Epithelial cell of esophagus (primary cell): Measurements from ENCODE around the gene CEP104.

Source experiments
- DNase-seq: peaks from one replicate; pipeline ENCODE4 v3.0.0; 2010; ENCODE audit warnings: low read depth
- H3K4me3 ChIP-seq: 2 replicates; pipeline ENCODE4 v1.5.1; 2011; ENCODE audit warnings: mild to moderate bottlenecking, low read length, control low read depth
- CTCF ChIP-seq: IDR thresholded peaks from 2 replicates; pipeline ENCODE4 v1.5.1; 2011; ENCODE audit warnings: low read depth, mild to moderate bottlenecking, low read length, control low read depth, inconsistent platforms; ENCODE audit not compliant: insufficient read depth; ENCODE audit errors: missing control alignments

CEP104 gene

GRCh38 chr1:3841491-3841890 lies 15.5 kb downstream of the CEP104 start:
- DNase-seq, result no peak
- no peak for TF ChIP-seq CTCF

GRCh38 chr1:3838788-3839187 lies 18.2 kb downstream of the CEP104 start:
- no peak for DNase-seq
- H3K4me3 ChIP-seq, result no peak overlapping the region
- no peak for TF ChIP-seq CTCF

More at GRCh38 chr1:3841491-3841890, 15.5 kb downstream of the CEP104 start:
- no peak overlapping the region for H3K4me3 ChIP-seq

GRCh38 chr1:3837685-3838084 lies 19.3 kb downstream of the CEP104 start:
- H3K4me3 ChIP-seq, result no peak overlapping the region
- TF ChIP-seq CTCF, result no peak
- no peak for DNase-seq

GRCh38 chr1:3837200-3837599 lies 19.8 kb downstream of the CEP104 start:
- no peak for TF ChIP-seq CTCF
- no peak overlapping the region for H3K4me3 ChIP-seq
- DNase-seq, result no peak

GRCh38 chr1:3836421-3836820 lies 20.6 kb downstream of the CEP104 start:
- TF ChIP-seq CTCF, result no peak
- no peak for DNase-seq
- no peak overlapping the region for H3K4me3 ChIP-seq

- no peak overlapping the region for H3K4me3 ChIP-seq
- DNase-seq, result no peak
- TF ChIP-seq CTCF, result no peak
Observed at GRCh38 chr1:3834701-3835100, 22.3 kb downstream of the CEP104 start.

GRCh38 chr1:3831689-3832088 lies 25.3 kb downstream of the CEP104 start:
- no peak for DNase-seq
- no peak overlapping the region for H3K4me3 ChIP-seq
- TF ChIP-seq CTCF, result no peak
